ENCODE measurements around the gene CD300C.
"Not testable (repeated sequence)": the region's sequence is repeated elsewhere in the genome, so short reads cannot be mapped to it uniquely, and the experiment has no call there.

Gene CD300C

DNA sequence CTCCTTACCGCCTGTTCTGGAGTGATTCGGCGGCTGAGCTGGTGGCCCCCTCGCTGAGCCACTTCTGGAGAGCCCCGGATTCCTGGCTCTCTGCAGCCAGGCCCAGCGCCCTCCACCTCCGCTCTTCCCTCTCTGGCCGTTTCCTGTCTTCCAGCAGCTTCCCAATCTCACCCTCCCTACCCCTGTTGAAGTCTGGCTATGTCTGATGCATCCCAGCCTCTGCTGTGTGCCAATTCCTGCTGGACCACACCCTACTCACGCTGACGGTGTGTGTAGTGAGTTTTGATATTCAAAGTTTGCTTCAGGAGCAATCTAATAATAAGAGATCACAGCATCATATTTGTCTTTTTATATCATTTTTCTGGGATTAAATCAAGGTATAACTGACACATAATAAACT is 36.7 kb upstream of the CD300C start:
- DNase-seq: no peak
- Histone ChIP-seq H3K36me3 (ENCODE audit: control insufficient read depth in 4 of 4, insufficient read depth in 4 of 4, low read length in 3 of 4) (no peaks in the 10 kb centered on the region), H3K4me3 (ENCODE audit: control insufficient read depth in 1 of 7, extremely low read depth in 1 of 7, insufficient read depth in 4 of 7, low read depth in 2 of 7, low read length in 6 of 7) (no peak overlapping the region), H3K4me1 (ENCODE audit: control extremely low read depth in 1 of 4, control insufficient read depth in 4 of 4, insufficient read depth in 4 of 4, low read length in 3 of 4) (peaks cover 0 to 9% (median 8%) of the 10 kb centered on the region in 4 experiments), H3K9me3 (ENCODE audit: control extremely low read depth in 1 of 5, control insufficient read depth in 4 of 5, insufficient read depth in 2 of 5, low read depth in 1 of 5, low read length in 4 of 5) (peaks cover 0 to 8% (median 5%) of the 10 kb centered on the region in 5 experiments), H3K27me3 (replicated peaks in 2 of 5; ENCODE audit: control insufficient read depth in 4 of 5, insufficient read depth in 5 of 5, low read length in 4 of 5) (peaks cover 0 to 2% (median 0%) of the 10 kb centered on the region in 5 experiments), H3K27ac (ENCODE audit: insufficient read depth in 1 of 2, low read depth in 1 of 2, low read length in 2 of 2, poor library complexity in 1 of 2, severe bottlenecking in 2 of 2) (no peak overlapping the region)
- WGBS (ENCODE audit: insufficient coverage): over 99% methylated on average over 7 of the region's 10 CpGs
- ChIA-PET CTCF (no interaction called here), POLR2A (no interaction called here)

DNA sequence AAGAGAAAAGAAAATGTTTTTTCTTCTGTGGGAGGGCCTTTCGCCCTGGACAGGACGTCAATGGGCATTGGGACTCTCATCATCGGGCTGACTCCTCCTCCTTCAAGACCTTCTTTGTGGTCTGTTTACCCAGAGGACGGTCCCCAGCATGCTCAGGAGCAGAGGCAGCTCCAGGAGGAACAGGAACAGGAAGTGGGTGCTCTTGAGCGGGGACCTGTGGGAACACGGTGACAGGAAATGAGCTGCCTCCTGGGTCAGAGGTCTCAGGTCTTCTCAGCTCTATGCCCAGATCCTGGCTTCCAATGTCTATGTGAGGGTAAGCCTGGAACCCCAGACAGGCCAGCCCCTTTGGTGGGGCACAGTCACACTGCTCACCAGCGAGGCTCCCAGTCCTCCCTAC is 34.0 kb upstream of the CD300C start:
- Histone ChIP-seq H3K27ac (ENCODE audit: insufficient read depth in 1 of 2, low read depth in 1 of 2, low read length in 2 of 2, poor library complexity in 1 of 2, severe bottlenecking in 2 of 2) (no peak overlapping the region), H3K4me3 (ENCODE audit: control insufficient read depth in 1 of 7, extremely low read depth in 1 of 7, insufficient read depth in 4 of 7, low read depth in 2 of 7, low read length in 6 of 7) (peak overlapping the region in 1 of 7 experiments; percentile 11), H3K27me3 (replicated peaks in 2 of 5; ENCODE audit: control insufficient read depth in 4 of 5, insufficient read depth in 5 of 5, low read length in 4 of 5) (peaks cover 0 to 2% (median 0%) of the 10 kb centered on the region in 5 experiments), H3K9me3 (ENCODE audit: control extremely low read depth in 1 of 5, control insufficient read depth in 4 of 5, insufficient read depth in 2 of 5, low read depth in 1 of 5, low read length in 4 of 5) (peaks cover 0 to 7% (median 5%) of the 10 kb centered on the region in 5 experiments), H3K36me3 (ENCODE audit: control insufficient read depth in 4 of 4, insufficient read depth in 4 of 4, low read length in 3 of 4) (no peaks in the 10 kb centered on the region), H3K4me1 (ENCODE audit: control extremely low read depth in 1 of 4, control insufficient read depth in 4 of 4, insufficient read depth in 4 of 4, low read length in 3 of 4) (peaks cover 0 to 9% (median 8%) of the 10 kb centered on the region in 4 experiments)
- ChIA-PET CTCF (interaction anchor here (0.8 to 1.0 kb wide), 2 partner anchors 31 to 123 kb away, joined by 3 read pairs; no protein-coding TSS in a partner anchor), POLR2A (no interaction called here)
- DNase-seq: no peak
- WGBS (ENCODE audit: insufficient coverage): 42% methylated on average over 5 of the region's 7 CpGs

GRCh38 chr17:74578979-74579378 is 33.1 kb upstream of the CD300C start:
- Histone ChIP-seq H3K36me3 (ENCODE audit: control insufficient read depth in 4 of 4, insufficient read depth in 4 of 4, low read length in 3 of 4) (no peaks in the 10 kb centered on the region), H3K4me1 (ENCODE audit: control extremely low read depth in 1 of 4, control insufficient read depth in 4 of 4, insufficient read depth in 4 of 4, low read length in 3 of 4) (peaks cover 0 to 9% (median 8%) of the 10 kb centered on the region in 4 experiments), H3K9me3 (ENCODE audit: control extremely low read depth in 1 of 5, control insufficient read depth in 4 of 5, insufficient read depth in 2 of 5, low read depth in 1 of 5, low read length in 4 of 5) (no peaks in the 10 kb centered on the region), H3K27ac (ENCODE audit: insufficient read depth in 1 of 2, low read depth in 1 of 2, low read length in 2 of 2, poor library complexity in 1 of 2, severe bottlenecking in 2 of 2) (no peak overlapping the region), H3K27me3 (replicated peaks in 2 of 5; ENCODE audit: control insufficient read depth in 4 of 5, insufficient read depth in 5 of 5, low read length in 4 of 5) (no peaks in the 10 kb centered on the region), H3K4me3 (ENCODE audit: control insufficient read depth in 1 of 7, extremely low read depth in 1 of 7, insufficient read depth in 4 of 7, low read depth in 2 of 7, low read length in 6 of 7) (no peak overlapping the region)
- ChIA-PET CTCF (interaction anchor here (0.7 to 1.2 kb wide), 4 partner anchors 13 to 122 kb away, joined by 3 to 4 read pairs (median 3); no protein-coding TSS in a partner anchor), POLR2A (no interaction called here)
- DNase-seq: no peak
- 86% methylated on average over 6 of the region's 9 CpGs for WGBS (ENCODE audit: insufficient coverage)

- CTCF ChIA-PET: interaction anchor here (1.3 to 1.7 kb wide), 4 partner anchors 9 to 29 kb away, joined by 3 to 6 read pairs (median 5); no protein-coding TSS in a partner anchor
Measured at GRCh38 chr17:74574489-74575142, 28.7 kb upstream of the CD300C start.

DNA sequence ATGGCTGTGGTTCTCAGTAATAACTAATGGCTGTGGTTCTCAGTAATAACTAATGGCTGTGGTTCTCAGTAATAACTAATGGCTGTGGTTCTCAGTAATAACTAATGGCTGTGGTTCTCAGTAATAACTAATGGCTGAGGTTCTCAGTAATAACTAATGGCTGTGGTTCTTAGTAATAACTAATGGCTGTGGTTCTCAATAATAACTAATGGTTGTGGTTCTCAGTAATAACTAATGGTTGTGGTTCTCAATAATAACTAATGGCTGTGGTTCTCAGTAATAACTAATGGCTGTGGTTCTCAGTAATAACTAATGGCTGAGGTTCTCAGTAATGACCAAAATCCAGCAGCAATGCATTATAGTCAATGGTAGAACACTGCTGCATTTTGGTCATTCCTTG is 27.7 kb upstream of the CD300C start:
- not testable (repeated sequence) for H3K27me3 ChIP-seq (replicated peaks in 2 of 5; ENCODE audit: control insufficient read depth in 4 of 5, insufficient read depth in 5 of 5, low read length in 4 of 5); H3K4me3 ChIP-seq (ENCODE audit: control insufficient read depth in 1 of 7, extremely low read depth in 1 of 7, insufficient read depth in 4 of 7, low read depth in 2 of 7, low read length in 6 of 7); H3K27ac ChIP-seq (ENCODE audit: insufficient read depth in 1 of 2, low read depth in 1 of 2, low read length in 2 of 2, poor library complexity in 1 of 2, severe bottlenecking in 2 of 2); DNase-seq; H3K36me3 ChIP-seq (ENCODE audit: control insufficient read depth in 4 of 4, insufficient read depth in 4 of 4, low read length in 3 of 4); H3K9me3 ChIP-seq (ENCODE audit: control extremely low read depth in 1 of 5, control insufficient read depth in 4 of 5, insufficient read depth in 2 of 5, low read depth in 1 of 5, low read length in 4 of 5)
- ChIA-PET CTCF (interaction anchor here (1.3 to 1.7 kb wide), 4 partner anchors 8 to 41 kb away, joined by 4 to 6 read pairs (median 5); no protein-coding TSS in a partner anchor), POLR2A (interaction anchor here (0.6 kb wide), 1 partner anchor 228 kb away, joined by 3 read pairs; no protein-coding TSS in a partner anchor)
- H3K4me1 ChIP-seq (ENCODE audit: control extremely low read depth in 1 of 4, control insufficient read depth in 4 of 4, insufficient read depth in 4 of 4, low read length in 3 of 4): peaks cover 0 to 17% (median 15%) of the 10 kb centered on the region in 4 experiments

More at GRCh38 chr17:74574489-74575142, 28.7 kb upstream of the CD300C start:
- POLR2A ChIA-PET: no interaction called here
- peaks cover 0 to 8% (median 0%) of the 10 kb centered on the region in 5 experiments for H3K27me3 ChIP-seq (replicated peaks in 2 of 5; ENCODE audit: control insufficient read depth in 4 of 5, insufficient read depth in 5 of 5, low read length in 4 of 5)
- H3K36me3 ChIP-seq (ENCODE audit: control insufficient read depth in 4 of 4, insufficient read depth in 4 of 4, low read length in 3 of 4): no peaks in the 10 kb centered on the region
- no peak overlapping the region for H3K27ac ChIP-seq (ENCODE audit: insufficient read depth in 1 of 2, low read depth in 1 of 2, low read length in 2 of 2, poor library complexity in 1 of 2, severe bottlenecking in 2 of 2)
- H3K9me3 ChIP-seq (ENCODE audit: control extremely low read depth in 1 of 5, control insufficient read depth in 4 of 5, insufficient read depth in 2 of 5, low read depth in 1 of 5, low read length in 4 of 5): no peaks in the 10 kb centered on the region
- no peak overlapping the region for H3K4me3 ChIP-seq (ENCODE audit: control insufficient read depth in 1 of 7, extremely low read depth in 1 of 7, insufficient read depth in 4 of 7, low read depth in 2 of 7, low read length in 6 of 7)
- WGBS (ENCODE audit: insufficient coverage): 95% methylated on average over 4 of the region's 5 CpGs
- no peak for DNase-seq
- H3K4me1 ChIP-seq (ENCODE audit: control extremely low read depth in 1 of 4, control insufficient read depth in 4 of 4, insufficient read depth in 4 of 4, low read length in 3 of 4): peaks cover 0 to 10% (median 7%) of the 10 kb centered on the region in 4 experiments

DNA sequence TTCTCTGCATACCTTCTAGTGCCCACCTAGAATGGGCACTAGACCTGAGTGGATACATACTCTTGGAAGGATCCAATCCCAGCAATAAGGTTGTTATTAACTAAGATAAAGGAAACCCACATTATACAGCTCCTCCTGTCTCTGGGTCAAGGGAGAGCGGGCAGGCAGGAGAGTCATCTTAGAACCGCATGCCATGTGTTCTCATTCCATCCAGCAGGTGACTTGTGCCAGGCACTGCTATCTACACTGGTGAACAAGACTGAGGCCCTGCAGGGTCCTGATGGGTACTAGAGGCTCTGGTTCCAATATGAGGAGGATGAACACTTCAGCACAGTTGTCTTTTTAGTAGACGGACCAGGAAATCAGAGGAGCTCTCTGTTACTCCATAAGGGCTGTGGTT is 27.3 kb upstream of the CD300C start:
- CTCF ChIA-PET: interaction anchor here (1.1 to 1.3 kb wide), 4 partner anchors 17 to 41 kb away, joined by 3 to 5 read pairs (median 4); no protein-coding TSS in a partner anchor
- Histone ChIP-seq H3K27me3 (replicated peaks in 2 of 5; ENCODE audit: control insufficient read depth in 4 of 5, insufficient read depth in 5 of 5, low read length in 4 of 5) (peaks cover 0 to 8% (median 0%) of the 10 kb centered on the region in 5 experiments), H3K4me3 (ENCODE audit: control insufficient read depth in 1 of 7, extremely low read depth in 1 of 7, insufficient read depth in 4 of 7, low read depth in 2 of 7, low read length in 6 of 7) (no peak overlapping the region), H3K36me3 (ENCODE audit: control insufficient read depth in 4 of 4, insufficient read depth in 4 of 4, low read length in 3 of 4) (no peaks in the 10 kb centered on the region), H3K4me1 (ENCODE audit: control extremely low read depth in 1 of 4, control insufficient read depth in 4 of 4, insufficient read depth in 4 of 4, low read length in 3 of 4) (peaks cover 0 to 20% (median 17%) of the 10 kb centered on the region in 4 experiments), H3K9me3 (ENCODE audit: control extremely low read depth in 1 of 5, control insufficient read depth in 4 of 5, insufficient read depth in 2 of 5, low read depth in 1 of 5, low read length in 4 of 5) (no peaks in the 10 kb centered on the region), H3K27ac (ENCODE audit: insufficient read depth in 1 of 2, low read depth in 1 of 2, low read length in 2 of 2, poor library complexity in 1 of 2, severe bottlenecking in 2 of 2) (no peak overlapping the region)
- 100% methylated on average over 3 of the region's 3 CpGs for WGBS (ENCODE audit: insufficient coverage)
- no peak for DNase-seq
- POLR2A ChIA-PET: interaction anchor here (0.6 kb wide), 1 partner anchor 228 kb away, joined by 3 read pairs; no protein-coding TSS in a partner anchor

GRCh38 chr17:74571621-74572270 is 25.8 kb upstream of the CD300C start:
- no peak for DNase-seq
- WGBS (ENCODE audit: insufficient coverage): 100% methylated on average over 3 of the region's 4 CpGs
- peaks cover 0 to 8% (median 0%) of the 10 kb centered on the region in 5 experiments for H3K27me3 ChIP-seq (replicated peaks in 2 of 5; ENCODE audit: control insufficient read depth in 4 of 5, insufficient read depth in 5 of 5, low read length in 4 of 5)
- peaks cover 0 to 30% (median 19%) of the 10 kb centered on the region in 4 experiments for H3K4me1 ChIP-seq (ENCODE audit: control extremely low read depth in 1 of 4, control insufficient read depth in 4 of 4, insufficient read depth in 4 of 4, low read length in 3 of 4)
- no peaks in the 10 kb centered on the region for H3K36me3 ChIP-seq (ENCODE audit: control insufficient read depth in 4 of 4, insufficient read depth in 4 of 4, low read length in 3 of 4)
- H3K4me3 ChIP-seq (ENCODE audit: control insufficient read depth in 1 of 7, extremely low read depth in 1 of 7, insufficient read depth in 4 of 7, low read depth in 2 of 7, low read length in 6 of 7): no peak overlapping the region
- ChIA-PET POLR2A (no interaction called here), CTCF (interaction anchor here (1.4 kb wide), 1 partner anchor 83 kb away, joined by 5 read pairs; no protein-coding TSS in a partner anchor)
- H3K9me3 ChIP-seq (ENCODE audit: control extremely low read depth in 1 of 5, control insufficient read depth in 4 of 5, insufficient read depth in 2 of 5, low read depth in 1 of 5, low read length in 4 of 5): no peaks in the 10 kb centered on the region
- no peak overlapping the region for H3K27ac ChIP-seq (ENCODE audit: insufficient read depth in 1 of 2, low read depth in 1 of 2, low read length in 2 of 2, poor library complexity in 1 of 2, severe bottlenecking in 2 of 2)
